ENCODE results near the gene KIF17.

KIF17 gene

DNA sequence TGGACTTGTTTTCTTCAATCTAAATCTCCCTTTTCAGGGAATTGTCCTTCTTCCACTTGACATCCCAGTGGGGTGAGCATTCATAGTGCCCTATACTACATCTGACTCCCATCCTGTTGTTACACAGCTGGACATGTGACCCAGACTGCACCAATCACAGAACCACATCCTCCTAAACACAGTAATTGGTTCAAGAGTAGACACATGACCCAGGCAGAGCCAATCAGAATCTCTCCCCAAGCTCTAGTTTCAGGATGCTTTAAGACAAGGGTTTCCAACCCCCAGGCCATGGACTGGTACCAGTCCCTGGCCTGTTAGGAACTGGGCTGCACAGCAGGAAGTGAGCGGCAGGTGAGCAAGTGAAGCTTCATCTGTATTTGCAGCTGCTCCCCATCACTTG, 51.0 kb downstream of the KIF17 start:
- FAIRE-seq (peak; percentile 60), DNase-seq (ENCODE audit: insufficient read length, low spot score) (no peak)
- no peak for TF ChIP-seq PAX5 (IDR thresholded peaks at IDR 0.05; ENCODE audit: insufficient read depth, low read length, severe bottlenecking)

DNA sequence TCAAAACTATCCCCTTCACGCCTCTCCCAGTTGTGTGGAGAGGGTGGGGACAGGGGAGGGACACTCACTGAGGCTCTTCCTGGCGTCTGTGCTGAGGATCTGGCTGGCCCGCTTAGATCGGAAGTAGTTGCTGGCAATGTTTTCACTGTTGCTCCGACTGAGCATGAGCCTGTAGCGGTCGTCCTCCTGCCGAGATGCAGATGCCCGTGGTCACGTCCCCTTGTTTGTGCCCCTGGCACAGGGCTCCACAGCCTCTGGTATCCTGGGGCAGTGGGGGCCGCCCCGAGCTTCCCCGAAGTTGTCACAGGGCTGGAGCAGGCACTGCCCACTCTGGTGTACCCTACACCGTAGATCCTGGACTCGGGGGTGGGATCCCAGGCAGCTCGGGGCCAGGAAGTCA, 51.7 kb downstream of the KIF17 start:
- no peak for DNase-seq (ENCODE audit: insufficient read length, low spot score)
- no peak for FAIRE-seq

DNA sequence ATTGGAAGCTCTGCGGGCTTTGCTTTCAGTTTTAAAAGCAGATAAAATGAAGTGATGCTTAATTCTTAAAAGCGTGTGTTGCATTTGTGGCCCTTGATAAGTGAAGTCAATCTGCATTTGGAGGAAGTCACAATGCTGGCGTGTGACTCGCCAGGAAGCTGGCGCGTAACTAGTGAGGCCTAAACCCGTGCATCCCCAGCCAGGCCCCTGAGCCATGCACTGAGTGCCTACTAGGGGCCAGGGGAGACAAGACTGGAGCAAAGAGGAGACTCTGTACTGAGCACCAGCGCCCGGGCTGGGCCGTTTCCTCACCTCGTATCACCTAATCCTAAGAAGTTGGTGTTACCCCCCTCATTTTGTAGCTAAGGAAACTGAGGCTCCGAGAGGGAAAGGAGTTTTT, 52.1 kb downstream of the KIF17 start:
- FAIRE-seq (no peak), DNase-seq (ENCODE audit: insufficient read length, low spot score) (no peak)
- no peak for TF ChIP-seq SPI1 (IDR thresholded peaks at IDR 0.05; ENCODE audit: low read depth, low read length)

More for the DNA sequence above, 51.7 kb downstream of the KIF17 start:
- TF ChIP-seq POLR2A (IDR thresholded peaks at IDR 0.05; ENCODE audit: low read depth, low read length) (no peak), POLR2AphosphoS5 (IDR thresholded peaks at IDR 0.05; ENCODE audit: low read depth, low read length) (no peak), SPI1 (IDR thresholded peaks at IDR 0.05; ENCODE audit: low read depth, low read length) (no peak), TAF1 (IDR thresholded peaks at IDR 0.05; ENCODE audit: low read depth, low read length) (no peak), POU2F2 (IDR thresholded peaks at IDR 0.05; ENCODE audit: low read depth, low read length) (no peak), PAX5 (IDR thresholded peaks at IDR 0.05; ENCODE audit: insufficient read depth, low read length, severe bottlenecking) (no peak)

DNA sequence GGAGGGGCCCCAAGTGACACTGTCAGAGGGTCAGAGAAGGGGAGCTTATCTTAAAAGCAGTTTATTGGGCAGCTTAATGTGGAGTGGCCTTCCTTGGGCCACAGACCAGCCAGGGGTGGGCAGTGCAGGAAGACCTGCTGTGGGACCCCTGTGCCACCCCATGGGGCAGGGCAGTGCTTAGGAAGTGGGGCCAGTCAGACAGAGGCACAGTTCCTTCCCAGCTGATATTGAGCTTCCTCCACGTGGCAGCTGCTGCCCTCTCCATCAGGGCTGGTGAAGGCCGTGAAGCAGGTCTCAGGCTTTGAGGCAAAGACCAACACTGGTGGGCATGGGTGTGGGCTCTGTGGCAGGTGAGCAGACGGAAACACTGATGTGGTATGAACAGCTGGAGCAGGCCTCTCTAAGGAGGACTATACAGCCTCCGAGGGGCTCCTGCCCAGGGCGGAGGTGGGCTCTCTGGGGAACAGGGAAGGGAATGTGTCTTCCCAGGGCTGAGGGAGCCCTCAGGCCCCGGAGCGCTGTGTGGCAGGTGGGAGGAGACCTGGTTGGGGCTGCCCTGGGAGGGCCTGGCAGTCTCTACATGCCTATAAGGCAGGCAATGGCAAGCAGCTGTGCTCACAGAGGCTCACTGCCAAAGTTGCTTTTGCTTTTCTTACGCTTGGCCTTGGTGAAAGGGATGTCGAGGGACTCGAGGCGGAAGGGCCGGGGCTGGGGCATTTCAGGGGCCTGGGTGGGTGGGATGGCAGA, 53.7 kb downstream of the KIF17 start:
- TF ChIP-seq TAF1 (IDR thresholded peaks at IDR 0.05; ENCODE audit: low read depth, low read length), result no peak
- TF ChIP-seq PAX5 (IDR thresholded peaks at IDR 0.05; ENCODE audit: insufficient read depth, low read length, severe bottlenecking), result no peak
- TF ChIP-seq SPI1 (IDR thresholded peaks at IDR 0.05; ENCODE audit: low read depth, low read length), result no peak
- TF ChIP-seq POU2F2 (IDR thresholded peaks at IDR 0.05; ENCODE audit: low read depth, low read length), result no peak
- TF ChIP-seq POLR2A (IDR thresholded peaks at IDR 0.05; ENCODE audit: low read depth, low read length), result no peak
- TF ChIP-seq POLR2AphosphoS5 (IDR thresholded peaks at IDR 0.05; ENCODE audit: low read depth, low read length), result no peak
- DNase-seq (ENCODE audit: insufficient read length, low spot score) (no peak), FAIRE-seq (no peak)

DNA sequence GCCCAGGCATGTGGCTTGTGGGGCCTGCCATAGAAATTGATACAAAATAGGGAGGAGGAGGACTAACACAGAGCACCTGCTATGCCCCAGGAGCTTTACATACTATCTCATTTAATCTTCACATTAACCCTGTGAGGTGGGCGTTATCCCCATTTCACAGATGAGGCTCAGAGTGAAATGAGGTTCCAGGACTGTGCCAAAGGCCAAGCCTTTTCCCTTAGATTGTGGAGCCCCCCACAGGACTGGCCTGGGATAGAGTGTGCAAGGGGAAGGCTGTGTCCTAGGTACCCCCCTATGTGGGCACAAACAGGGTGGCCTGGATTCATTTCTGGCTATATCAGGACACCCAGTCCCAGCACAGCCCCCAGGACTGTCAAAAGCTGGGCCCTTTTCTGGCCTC, 54.4 kb downstream of the KIF17 start:
- TF ChIP-seq POLR2AphosphoS5 (IDR thresholded peaks at IDR 0.05; ENCODE audit: low read depth, low read length) (no peak), PAX5 (IDR thresholded peaks at IDR 0.05; ENCODE audit: insufficient read depth, low read length, severe bottlenecking) (no peak), TAF1 (IDR thresholded peaks at IDR 0.05; ENCODE audit: low read depth, low read length) (no peak), POLR2A (IDR thresholded peaks at IDR 0.05; ENCODE audit: low read depth, low read length) (no peak), POU2F2 (IDR thresholded peaks at IDR 0.05; ENCODE audit: low read depth, low read length) (no peak), SPI1 (IDR thresholded peaks at IDR 0.05; ENCODE audit: low read depth, low read length) (no peak)
- DNase-seq (ENCODE audit: insufficient read length, low spot score) (no peak), FAIRE-seq (no peak)

DNA sequence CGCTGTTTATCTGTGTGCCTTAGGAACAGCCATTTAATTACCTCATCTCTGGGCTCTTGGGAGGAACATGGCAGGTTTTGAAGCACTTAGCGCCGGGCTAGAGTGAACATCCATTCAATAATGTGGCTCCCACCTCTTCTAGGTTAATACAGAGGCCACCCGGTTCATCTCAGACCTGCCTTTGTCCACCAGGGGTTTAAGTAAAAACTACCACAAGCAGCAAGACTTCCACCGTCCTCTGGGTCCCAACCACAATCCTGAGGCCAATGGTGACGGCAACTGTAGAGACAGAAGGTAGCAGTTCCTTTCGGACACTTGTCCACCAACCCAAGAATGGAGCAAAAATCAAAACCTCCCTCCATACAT, 55.7 kb downstream of the KIF17 start:
- no peak for FAIRE-seq
- no peak for TF ChIP-seq POLR2A (IDR thresholded peaks at IDR 0.05; ENCODE audit: low read depth, low read length)
- TF ChIP-seq SPI1 (IDR thresholded peaks at IDR 0.05; ENCODE audit: low read depth, low read length), result no peak
- no peak for TF ChIP-seq POLR2AphosphoS5 (IDR thresholded peaks at IDR 0.05; ENCODE audit: low read depth, low read length)
- TF ChIP-seq POU2F2 (IDR thresholded peaks at IDR 0.05; ENCODE audit: low read depth, low read length), result no peak
- no peak for TF ChIP-seq TAF1 (IDR thresholded peaks at IDR 0.05; ENCODE audit: low read depth, low read length)
- TF ChIP-seq PAX5 (IDR thresholded peaks at IDR 0.05; ENCODE audit: insufficient read depth, low read length, severe bottlenecking), result no peak
- DNase-seq (ENCODE audit: insufficient read length, low spot score), result no peak

DNA sequence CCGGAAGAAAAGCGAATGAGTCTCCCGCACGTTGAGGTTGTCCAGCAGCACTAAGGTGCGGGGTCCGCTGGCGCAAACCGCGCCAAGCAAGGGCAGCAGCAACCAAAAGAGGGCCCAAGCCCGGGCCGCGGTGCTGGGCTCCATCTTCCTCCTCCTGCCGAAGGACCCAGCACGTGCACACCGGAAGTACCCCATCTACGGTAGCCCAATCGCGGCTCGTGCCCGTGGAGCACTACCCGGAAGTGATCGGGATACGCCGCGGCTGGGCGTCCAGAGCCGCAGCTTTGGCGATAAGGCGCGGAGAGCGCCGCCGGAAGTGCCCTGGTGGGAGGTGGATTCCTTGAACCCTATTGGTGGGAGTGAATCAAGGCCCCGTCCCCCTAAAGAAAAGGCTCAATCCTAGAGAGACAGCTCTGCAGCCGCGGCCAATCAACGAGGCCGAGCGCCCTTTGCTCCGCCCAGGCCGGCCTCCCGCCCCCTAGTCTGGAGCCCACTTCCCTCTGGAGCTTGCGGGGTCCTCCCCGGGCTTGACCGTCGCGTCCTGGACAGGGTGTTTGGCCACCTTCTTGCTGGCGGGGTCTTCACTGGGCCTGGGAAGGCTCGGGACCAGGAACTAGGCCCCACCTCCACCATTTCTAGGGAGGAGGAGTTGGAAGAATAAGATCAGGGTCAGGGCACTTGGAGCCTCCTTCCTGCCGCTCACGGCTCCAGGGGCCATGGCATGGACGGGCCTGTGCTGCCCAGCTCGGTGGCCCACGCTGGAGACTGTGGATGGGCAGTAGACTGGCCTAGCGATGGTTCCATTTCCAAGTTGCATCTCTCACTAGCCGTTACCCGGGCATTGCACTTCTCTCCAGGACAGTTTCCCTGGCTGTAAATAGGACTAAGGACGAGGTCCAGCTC, 56.3 kb downstream of the KIF17 start, which contains the start of gene DDOST:
DDOST (minus strand) TSS at position 163 of the 903 bp plus-strand sequence; CDS start at position 144, 19 bp downstream.
- FAIRE-seq (peak; percentile 100), DNase-seq (ENCODE audit: insufficient read length, low spot score) (peak; percentile 97)
- TF ChIP-seq TAF1 (IDR thresholded peaks at IDR 0.05; ENCODE audit: low read depth, low read length) (peak; percentile 83), PAX5 (IDR thresholded peaks at IDR 0.05; ENCODE audit: insufficient read depth, low read length, severe bottlenecking) (no peak), POLR2AphosphoS5 (IDR thresholded peaks at IDR 0.05; ENCODE audit: low read depth, low read length) (peak; percentile 79), POLR2A (IDR thresholded peaks at IDR 0.05; ENCODE audit: low read depth, low read length) (peak; percentile 88), SPI1 (IDR thresholded peaks at IDR 0.05; ENCODE audit: low read depth, low read length) (peak; percentile 53), POU2F2 (IDR thresholded peaks at IDR 0.05; ENCODE audit: low read depth, low read length) (peak; percentile 83)

DNA sequence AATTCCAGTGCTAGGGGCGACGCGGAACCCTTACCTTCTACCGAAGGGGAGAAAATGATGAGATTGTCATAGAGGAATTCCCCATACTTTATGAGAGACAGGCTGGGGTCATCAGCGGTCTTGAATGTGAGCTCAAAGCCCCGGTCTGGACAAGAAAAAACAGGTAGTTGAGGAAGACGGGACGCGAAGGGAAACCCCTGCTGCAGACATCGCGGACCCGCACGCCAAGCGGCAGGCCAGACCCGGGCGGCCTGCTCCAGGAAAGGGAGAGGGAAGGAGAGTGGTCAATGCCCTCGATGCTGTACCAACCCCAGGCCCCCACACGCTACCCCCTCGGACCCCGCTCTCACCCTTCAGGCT, 57.0 kb downstream of the KIF17 start:
- TF ChIP-seq POLR2AphosphoS5 (IDR thresholded peaks at IDR 0.05; ENCODE audit: low read depth, low read length) (no peak), POU2F2 (IDR thresholded peaks at IDR 0.05; ENCODE audit: low read depth, low read length) (no peak), SPI1 (IDR thresholded peaks at IDR 0.05; ENCODE audit: low read depth, low read length) (no peak), PAX5 (IDR thresholded peaks at IDR 0.05; ENCODE audit: insufficient read depth, low read length, severe bottlenecking) (no peak), TAF1 (IDR thresholded peaks at IDR 0.05; ENCODE audit: low read depth, low read length) (no peak), POLR2A (IDR thresholded peaks at IDR 0.05; ENCODE audit: low read depth, low read length) (no peak)
- DNase-seq (ENCODE audit: insufficient read length, low spot score), result no peak
- no peak for FAIRE-seq

DNA sequence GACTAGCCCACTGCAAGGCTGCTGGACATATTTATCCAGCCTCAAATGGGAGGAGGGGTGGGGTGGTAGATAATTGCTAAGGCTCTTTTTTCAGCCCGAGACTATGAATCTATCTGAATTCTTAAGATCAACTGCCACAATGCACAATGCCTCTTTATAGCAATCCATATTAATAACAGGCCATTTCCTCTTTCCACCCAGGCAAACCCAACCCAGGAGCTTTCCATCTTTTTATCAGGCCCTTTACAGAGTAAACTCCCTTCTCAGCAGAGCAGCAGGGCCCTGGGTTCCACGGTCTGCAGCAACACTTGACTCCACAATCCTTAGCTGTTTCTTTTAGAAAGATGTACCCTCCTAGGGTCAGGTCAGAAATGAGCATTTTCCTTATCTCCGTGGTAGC, 57.4 kb downstream of the KIF17 start:
- FAIRE-seq (no peak), DNase-seq (ENCODE audit: insufficient read length, low spot score) (no peak)
- TF ChIP-seq PAX5 (IDR thresholded peaks at IDR 0.05; ENCODE audit: insufficient read depth, low read length, severe bottlenecking), result no peak
- TF ChIP-seq SPI1 (IDR thresholded peaks at IDR 0.05; ENCODE audit: low read depth, low read length), result 0 out of 2 replicates have a peak, but pooled peaks have one; percentile 10
- TF ChIP-seq POLR2AphosphoS5 (IDR thresholded peaks at IDR 0.05; ENCODE audit: low read depth, low read length), result no peak
- no peak for TF ChIP-seq TAF1 (IDR thresholded peaks at IDR 0.05; ENCODE audit: low read depth, low read length)
- no peak for TF ChIP-seq POU2F2 (IDR thresholded peaks at IDR 0.05; ENCODE audit: low read depth, low read length)
- TF ChIP-seq POLR2A (IDR thresholded peaks at IDR 0.05; ENCODE audit: low read depth, low read length), result no peak
